IPS DF 19.7 (cell line): ENCODE data around the gene DDX4.

Experiments
- DNase-seq: peaks from one replicate; pipeline ENCODE4 v3.0.0-alpha.2; 2013; ENCODE audit warnings: low read depth, low spot score

DDX4 gene

DNA sequence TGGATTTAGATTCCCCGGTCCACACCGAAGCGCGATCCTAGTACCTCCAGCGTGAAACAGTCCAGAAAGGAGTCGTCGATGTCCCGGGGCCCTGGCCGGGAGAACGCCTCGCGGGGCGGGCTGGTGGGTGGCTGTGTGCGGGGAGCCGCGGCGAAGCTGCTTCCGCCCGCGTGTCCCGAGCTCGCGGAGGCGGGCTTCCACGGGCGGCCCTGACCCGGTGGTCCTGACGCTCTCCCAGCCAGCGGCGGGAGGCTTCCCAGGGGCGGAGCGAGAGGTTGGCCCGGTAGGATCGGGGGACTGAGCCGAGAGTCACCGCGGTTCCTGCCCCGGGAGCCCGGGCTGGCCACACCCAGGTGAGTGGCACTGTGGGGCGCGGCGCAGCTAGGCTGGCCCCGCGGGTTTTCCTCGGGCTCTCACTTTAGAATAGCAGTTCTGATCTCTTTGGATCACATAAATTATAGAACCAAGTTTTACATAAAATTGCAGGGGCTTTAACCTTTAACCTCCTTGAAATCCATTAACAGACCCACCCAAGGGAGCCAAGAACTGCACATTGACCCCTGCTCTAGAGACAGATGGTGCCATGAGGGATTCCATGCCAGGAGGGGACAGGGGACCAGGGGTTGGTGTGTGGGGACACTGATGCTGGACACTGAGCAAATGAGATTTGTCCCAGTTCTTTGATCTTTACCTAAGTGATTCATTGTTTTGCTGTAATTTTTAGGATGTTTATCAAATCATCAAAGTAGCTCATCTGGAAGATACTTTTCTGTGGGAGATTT lies 84.1 kb downstream of the DDX4 start:
- no peak for DNase-seq

DNA sequence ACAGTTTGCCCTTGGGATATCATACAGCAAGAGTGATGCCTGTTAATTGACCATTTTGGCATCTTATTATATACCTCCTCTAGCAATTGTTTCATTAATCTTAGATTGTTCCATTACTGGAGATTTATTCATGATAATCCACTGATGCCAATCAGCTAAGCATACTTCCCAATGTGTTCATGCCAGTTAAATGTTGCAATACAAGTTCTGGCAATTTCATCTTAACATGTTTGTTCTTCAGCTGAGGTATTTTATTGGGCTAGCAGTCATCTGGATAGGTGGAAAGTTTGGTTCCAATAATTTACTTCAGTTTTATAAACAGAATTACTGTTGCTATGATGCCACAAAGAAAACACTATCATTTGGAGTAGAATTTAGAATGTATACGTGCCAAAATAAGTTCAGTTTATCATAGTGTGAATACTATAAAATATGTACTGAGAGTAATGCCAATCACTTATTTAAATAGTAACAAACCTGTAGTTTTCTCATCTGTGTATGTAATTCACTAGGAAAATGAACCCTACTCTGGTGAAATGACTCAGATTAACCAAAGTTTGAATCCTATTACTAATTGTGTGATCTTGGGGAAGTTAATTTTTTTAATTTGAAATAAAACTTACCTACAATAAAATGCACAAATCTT lies 85.4 kb downstream of the DDX4 start:
- no peak for DNase-seq

DNA sequence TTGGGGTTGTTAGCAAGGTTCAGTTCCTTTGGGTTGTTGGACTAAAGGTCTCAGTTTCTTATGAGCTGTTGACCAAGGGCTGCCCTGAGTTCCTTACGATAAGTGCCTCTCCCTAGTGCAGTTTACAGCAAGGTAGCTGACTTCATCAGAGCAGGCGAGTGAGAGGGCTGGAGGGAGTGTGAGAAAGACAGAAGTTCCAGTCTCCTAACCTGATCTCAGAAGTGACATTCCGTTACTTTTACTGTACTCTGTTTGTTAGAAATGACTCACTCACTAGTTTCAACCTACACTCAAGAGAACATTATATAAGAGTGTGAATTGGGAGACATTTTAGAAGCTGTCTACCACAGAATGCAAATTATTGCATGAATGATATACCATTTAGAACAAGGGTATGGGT lies 92.1 kb downstream of the DDX4 start:
- DNase-seq = no peak

DNA sequence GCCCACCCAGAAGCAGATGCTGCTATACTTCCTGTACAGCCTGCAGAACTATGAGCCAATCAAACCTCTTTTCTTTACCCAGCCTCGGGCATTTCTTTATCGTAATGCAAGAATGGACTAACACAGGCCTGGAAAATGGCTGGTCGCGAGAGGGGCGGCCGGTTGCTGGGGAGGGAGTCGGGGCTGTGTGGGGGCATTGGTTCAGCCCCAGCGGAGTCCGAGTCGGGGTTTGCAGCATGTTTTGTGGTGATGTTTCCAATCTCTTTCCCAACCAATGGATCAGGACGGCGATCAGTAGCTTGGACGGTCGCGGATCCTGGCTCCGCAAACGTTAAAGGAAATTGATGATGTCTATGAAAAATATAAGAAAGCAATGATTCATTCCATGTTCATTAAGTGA lies 94.6 kb downstream of the DDX4 start:
- DNase-seq = no peak

DNA sequence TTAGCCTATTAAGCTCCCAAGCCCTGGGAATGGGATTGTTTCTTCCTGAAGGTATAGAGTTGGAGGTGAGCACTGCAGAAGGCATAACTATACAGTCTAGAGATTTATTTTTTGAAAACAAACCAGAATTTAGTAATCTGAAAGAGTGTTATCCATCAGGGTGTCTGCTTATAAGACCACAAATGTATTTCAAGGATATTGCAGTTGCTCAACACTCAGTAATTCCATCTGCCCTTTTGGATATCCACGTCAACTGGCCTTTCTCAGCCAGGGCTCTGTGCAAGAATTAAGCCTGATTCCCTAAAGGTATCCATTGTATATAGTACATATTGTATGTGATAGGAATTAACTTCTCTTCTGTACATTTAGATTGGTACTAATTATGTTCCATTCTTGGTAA lies 98.3 kb downstream of the DDX4 start:
- DNase-seq = no peak

DNA sequence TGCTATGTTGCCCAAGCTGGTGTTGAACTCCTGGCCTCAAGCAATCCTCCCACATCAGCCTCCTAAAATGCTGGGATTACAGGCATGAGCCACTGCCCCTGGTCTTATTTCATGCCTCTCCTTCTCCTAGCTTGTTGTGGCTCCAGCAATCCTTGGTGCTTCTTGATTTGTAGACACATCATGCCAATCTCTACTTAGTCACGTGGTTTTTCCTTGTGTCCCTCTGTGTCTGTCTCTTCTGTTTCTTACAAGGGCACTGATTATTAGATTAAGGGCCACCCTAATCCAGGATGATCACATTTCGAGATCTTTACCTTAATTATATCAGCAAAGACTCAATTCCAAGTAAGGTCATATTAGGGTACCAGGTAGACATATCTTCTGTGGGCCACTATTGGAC lies 104.1 kb downstream of the DDX4 start:
- DNase-seq = no peak

DNA sequence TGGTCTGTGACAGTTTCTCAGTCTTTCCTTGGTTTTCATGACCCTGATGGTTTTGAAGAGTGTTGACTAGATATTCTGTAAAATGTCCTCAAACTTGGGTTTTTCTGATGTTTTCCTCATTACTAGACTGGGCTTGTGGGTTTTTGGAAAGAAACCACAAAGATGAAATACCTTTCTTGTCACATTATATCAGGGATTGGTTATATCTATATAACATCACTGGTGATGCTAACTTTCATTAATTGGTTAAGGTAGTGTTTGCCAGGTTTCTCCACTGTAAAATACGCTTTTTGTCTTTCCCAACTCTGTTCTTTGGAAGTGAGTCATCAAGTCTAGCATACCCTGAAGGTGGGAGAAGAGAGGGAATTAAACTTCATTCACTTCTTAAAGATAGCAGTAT lies 110.0 kb downstream of the DDX4 start:
- no peak for DNase-seq

DNA sequence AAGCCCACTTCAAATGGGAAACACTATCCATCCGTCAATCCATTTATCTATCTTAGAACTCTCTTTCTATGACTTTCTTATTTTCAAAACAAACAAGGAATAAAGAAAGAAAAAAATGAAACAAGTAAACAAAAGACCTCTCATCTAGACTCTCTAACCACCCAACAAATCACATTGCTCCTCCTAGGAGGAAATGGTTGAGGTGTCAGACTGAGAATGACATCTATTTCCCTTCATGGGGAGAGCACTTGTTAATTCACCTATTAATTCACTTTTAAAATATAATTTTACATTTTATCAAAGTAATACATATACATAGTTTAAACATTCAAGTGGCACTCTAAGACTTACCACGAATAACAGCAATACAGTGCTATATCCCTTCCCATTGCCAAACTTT lies 110.9 kb downstream of the DDX4 start:
- DNase-seq = no peak

DNA sequence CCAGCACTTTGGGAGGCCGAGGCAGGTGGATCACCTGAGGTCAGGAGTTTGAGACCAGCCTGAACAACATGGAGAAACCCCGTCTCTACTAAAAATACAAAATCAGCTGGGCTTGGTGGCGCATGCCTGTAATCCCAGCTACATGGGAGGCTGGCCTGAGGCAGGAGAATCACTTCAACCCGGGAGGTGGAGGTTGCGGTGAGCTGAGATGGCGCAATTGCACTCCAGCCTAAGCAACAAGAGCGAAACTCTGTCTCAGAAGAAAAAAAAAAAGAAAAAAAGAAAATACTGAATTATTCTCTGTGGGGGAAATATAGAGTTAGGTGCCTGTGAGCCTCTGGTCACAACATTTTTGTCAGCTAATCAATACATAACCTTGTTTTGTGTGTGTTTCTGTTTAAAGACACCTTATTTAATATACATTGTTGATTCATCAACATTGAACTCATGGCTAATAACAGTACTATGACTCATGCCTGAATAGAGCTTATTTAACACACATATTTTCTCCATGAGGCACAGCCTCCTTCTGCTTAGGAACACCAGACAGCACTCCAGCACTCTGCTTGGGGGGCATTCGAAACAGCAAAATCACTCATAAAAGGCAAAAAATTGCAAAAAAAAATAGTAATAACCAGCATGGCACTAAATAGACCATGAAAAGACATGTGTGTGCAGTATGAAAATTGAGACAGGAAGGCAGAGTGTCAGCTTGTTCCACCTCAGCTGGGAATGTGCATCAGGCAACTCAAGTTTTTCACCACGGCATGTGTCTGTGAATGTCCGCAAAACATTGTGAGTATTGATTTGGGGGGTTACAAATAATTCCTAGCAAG lies 113.2 kb downstream of the DDX4 start, which contains the start of gene IL31RA:
IL31RA (plus strand) TSS at position 519 of the 836 bp plus-strand sequence; CDS start at position 733, 214 bp downstream.
- DNase-seq = no peak

DNA sequence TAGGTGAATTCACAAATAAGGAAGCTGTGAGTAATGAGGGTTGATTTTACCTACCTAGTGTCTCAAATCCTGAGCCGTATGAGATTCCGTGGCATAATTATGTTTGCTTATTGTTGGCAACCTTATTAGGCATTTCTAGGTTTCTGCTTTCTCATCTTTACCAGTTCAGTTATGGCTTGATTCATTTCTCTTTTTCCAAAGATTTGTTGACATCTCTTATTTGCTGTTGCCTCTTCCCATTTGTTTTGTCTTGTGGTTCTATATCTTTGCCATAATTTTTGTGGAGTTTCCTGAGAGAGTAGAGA lies 113.8 kb downstream of the DDX4 start:
- no peak for DNase-seq

DNA sequence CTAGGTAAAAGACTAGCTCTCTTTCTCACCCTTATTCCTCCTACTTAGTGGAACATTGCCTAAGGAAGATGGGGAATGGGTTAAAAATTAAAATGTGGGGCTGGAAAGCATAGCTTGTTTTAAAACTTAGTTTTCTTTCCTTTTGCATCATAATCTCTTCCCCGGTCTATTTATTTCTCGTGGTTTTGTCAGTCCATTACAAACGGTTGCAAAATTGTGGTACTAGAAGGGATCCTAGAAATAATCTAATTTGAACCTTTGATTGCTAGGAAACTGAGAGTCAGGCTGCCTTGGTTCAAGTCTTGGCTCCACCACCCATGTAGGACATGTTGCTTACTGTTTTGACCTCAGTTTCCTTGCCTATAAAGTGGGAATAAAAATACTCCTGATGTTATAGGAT lies 114.6 kb downstream of the DDX4 start:
- no peak for DNase-seq

DNA sequence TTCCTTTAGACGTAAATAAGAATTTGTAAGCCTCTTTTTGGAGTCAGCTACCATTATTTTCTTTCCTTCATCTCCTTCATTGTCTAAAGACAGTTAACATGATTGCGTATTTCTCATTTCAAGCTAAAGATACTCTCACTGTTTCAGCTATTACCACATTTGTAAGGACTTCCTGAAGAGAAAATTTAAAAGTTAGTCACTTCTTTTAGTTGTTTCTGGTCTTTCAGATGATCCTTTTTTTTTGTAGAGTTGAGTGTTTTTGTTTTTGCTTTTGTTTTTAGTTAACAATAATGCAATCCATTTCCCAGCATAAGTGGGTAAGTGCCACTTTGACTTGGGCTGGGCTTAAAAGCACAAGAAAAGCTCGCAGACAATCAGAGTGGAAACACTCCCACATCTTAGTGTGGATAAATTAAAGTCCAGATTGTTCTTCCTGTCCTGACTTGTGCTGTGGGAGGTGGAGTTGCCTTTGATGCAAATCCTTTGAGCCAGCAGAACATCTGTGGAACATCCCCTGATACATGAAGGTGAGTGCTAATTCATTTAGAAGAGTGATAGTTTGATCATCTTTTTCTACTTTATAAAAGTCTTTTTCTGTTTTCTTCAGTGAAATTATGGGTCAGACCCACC lies 115.3 kb downstream of the DDX4 start:
- DNase-seq = no peak

DNA sequence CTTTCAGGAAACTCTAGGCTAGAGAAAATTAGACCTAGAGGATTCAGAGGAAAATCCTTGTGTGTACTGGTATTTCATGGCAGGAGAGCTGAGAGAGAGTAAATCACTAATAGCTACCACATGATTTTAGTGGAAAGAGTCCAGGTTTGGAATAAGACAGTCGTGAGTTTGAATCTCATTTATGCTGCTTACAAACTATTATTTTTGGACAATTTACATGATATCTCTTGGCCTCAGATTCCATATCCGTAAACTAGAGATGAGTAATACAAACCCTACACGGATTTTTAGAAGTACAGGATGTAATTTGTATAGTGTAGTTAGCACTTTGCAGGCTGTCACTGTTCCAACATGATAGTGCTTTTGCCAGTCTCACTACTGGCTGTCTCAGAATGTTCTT lies 116.0 kb downstream of the DDX4 start:
- DNase-seq = no peak

DNA sequence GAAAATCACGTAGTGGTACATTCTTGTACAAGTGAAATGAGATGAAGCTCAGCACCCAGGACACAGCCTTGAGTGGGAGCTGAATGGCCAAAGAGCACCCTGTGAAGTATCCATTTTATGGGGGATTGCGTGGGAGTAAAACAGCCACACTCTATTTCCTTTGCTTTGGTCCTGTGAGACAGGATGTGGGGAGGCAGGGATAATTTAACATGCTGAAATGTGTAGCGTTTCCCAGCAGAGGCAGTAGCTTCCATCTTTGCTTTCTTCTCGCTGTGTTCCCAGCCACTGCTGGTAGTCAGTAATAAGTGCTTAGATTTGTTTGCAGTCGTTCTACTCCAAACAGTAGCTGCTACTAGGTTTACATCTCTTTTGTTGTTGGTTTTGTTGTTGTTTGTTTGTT lies 117.6 kb downstream of the DDX4 start:
- DNase-seq = no peak

DNA sequence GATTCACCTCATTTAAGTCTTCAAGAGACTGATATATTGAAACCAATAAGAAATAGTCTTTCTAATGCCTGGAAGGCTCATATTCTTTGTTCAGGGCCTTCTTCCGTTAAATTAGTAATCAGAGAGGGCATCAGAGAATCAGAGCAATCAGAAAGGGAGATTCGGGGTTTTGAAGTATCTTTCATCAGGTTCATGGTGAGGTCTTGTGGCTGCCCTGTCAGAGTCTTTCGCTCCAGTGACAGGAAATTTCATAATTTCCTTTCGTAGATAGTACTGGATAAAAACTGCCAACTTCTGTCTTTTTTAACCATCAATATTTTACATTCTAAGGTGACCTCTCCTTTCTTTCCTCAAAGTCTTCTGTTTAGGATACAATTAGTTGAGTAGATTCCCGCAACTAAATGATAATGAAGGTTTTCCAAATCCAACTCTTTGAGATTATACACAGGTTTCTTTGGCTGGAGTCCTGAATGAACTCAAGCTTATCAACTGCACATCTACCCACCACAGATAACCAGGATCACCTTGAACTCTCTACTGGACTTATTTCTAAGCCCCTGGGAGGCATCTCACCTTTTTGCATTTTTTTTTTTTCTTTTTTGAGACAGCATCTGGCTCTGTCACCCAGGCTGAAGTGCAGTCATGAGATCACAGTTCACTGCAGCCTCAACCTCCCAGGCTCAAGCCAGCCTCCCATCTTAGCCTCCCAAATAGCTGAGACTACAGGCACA lies 118.8 kb downstream of the DDX4 start:
- no peak for DNase-seq

DNA sequence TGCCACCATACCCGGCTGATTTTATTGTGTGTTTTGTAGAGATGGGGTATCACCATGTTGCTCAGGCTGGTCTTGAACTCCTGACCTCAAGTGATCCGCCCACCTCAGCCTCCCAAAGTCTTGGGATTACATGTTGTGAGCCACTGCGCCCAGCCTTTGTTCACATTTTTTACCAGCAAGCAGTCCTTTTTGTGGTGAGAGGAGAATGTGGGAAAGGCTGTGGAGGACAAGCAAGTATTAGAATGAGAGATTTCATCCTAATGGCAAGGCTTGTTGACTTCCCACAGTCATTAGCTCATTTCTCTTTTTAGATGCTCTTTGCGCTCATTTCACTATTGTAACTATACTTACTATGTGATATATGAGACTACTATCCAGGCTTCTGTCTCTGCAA lies 119.4 kb downstream of the DDX4 start:
- no peak for DNase-seq

DNA sequence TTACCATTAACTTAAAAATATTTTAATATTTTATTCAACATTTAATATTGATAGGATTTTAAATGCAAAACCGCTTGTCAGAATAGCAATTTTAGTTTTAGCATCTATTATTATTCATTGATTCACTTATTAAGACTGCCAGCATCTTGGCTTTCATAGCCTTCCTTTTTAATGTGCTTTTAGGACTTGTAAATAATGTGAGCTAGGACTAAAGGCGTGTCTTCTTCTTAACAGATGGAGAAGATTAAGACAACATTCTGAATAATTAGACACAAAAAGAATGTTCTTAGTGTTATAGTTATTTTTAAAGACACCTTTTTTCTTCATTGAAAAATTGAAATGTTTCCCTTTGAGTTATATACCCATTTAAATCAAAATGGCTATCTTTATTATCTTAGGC lies 120.2 kb downstream of the DDX4 start:
- DNase-seq = no peak

DNA sequence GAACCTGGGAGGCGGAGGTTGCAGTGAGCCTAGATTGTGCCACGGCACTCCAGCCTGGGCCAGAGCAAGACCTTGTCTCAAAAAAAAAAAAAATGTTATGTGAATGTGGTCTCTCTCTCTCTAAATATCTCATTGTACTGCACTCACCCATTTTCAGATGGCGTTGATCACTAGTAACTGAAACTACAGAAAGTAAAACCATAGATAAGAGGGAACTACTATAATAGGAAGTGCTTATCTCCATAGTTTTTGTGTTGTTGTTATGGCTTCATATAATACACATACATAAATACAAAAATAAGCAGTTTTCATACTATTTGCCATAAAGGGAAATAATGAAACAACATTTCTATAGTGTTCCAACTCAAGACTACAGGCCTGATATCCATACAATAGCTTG lies 122.4 kb downstream of the DDX4 start:
- DNase-seq = no peak

DNA sequence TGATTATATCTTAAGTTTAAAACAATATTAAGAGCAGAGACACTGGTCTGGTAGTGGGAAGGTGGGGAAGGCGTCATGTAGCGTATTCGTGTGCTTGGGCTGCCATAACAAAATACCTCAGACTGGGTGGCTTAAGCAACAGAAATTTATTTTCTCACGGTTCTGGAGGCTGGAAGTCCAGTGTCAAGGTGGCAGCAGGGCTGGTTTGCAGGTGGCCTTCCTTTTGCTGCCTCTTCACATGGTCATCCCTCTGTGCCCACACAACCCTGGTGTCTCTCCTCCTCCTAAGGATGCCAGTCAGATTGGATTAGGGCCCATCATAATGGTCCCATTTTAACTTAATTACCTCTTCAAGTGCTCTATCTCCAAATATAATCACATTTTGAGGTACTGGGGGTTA lies 122.8 kb downstream of the DDX4 start:
- DNase-seq = no peak

DNA sequence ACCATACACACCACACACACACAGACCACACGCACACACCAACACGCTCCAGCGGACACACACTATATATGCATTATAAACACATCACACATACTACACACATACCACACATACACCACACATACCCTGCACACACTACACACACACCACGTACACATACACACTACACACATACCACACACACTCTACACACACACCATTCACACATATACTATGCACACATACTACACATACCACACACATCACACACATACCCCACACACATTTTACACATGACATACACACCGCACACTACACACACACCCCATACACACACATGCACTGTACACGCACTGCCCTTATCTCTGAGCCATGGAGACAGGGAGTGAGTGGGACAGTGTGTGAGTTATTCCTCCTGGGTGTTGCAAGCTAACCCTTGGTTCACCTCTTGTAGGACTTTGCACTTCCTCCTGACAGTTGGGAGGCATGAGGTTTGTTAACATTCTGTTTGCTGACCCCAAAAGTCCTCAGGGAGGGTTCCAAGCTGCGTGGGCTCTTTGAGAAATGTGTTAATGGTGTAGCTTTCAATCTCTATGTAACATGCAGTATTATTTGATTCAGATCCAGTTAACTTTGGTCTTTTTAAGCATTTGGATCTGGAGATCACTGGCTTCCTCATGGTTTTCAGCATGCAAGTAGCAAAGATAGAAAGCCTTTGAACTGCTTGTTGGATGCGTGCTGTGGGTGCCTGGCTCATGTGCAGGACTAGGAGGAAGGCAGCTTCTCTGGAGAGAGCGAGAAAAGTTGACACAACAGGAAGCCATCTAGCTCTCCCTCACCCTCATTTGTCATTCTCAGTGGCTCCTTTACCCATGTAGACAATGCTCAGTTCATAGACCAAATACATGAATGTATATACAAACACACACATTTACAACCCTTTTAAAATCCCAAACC lies 127.0 kb downstream of the DDX4 start:
- no peak for DNase-seq

DNA sequence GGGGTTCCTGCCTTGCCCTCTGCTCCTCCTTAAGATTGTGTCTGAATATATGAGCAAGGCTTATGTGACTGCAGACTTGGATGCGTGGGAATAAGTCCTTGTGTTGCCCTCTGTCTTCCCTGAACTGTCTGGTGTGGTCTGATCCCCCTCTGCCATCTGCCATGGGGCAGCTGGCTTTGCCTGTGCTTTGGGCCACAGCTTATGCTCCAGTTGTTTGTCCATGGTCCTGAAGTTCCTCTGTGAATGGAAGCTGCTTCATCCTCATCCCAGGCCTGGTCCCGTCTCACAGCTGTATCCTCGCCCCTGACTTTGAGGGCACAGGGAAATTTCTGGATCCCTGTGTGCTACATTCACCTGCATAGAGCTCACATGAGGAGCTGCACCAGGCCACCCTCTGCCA lies 128.0 kb downstream of the DDX4 start:
- no peak for DNase-seq
